Epithelial cell of esophagus (primary cell): Measurements from ENCODE around the gene MUS81.
"Not testable (repeated sequence)": the region's sequence is repeated elsewhere in the genome, so short reads cannot be mapped to it uniquely, and the experiment has no call there.

Source experiments
- DNase-seq: peaks from one replicate; pipeline ENCODE4 v3.0.0; 2010; ENCODE audit warnings: low read depth
- H3K4me3 ChIP-seq: 2 replicates; pipeline ENCODE4 v1.5.1; 2011; ENCODE audit warnings: mild to moderate bottlenecking, low read length, control low read depth
- CTCF ChIP-seq: IDR thresholded peaks from 2 replicates; pipeline ENCODE4 v1.5.1; 2011; ENCODE audit warnings: low read depth, mild to moderate bottlenecking, low read length, control low read depth, inconsistent platforms; ENCODE audit not compliant: insufficient read depth; ENCODE audit errors: missing control alignments

The MUS81 gene

GRCh38 chr11:65817835-65818680 lies 42.2 kb upstream of the MUS81 start:
- peak overlapping the region; percentile 50 for H3K4me3 ChIP-seq
- peak; percentile 80 for TF ChIP-seq CTCF
- peak; percentile 82 for DNase-seq

GRCh38 chr11:65821107-65821506 lies 39.1 kb upstream of the MUS81 start:
- H3K4me3 ChIP-seq: no peak overlapping the region
- DNase-seq: no peak
- TF ChIP-seq CTCF: no peak

- TF ChIP-seq CTCF: no peak
- DNase-seq: no peak
- no peak overlapping the region for H3K4me3 ChIP-seq
Observed at GRCh38 chr11:65822776-65823528, 37.3 kb upstream of the MUS81 start.

GRCh38 chr11:65826984-65827735 lies 33.1 kb upstream of the MUS81 start:
- TF ChIP-seq CTCF: no peak
- no peak for DNase-seq
- H3K4me3 ChIP-seq: no peak overlapping the region

DNA sequence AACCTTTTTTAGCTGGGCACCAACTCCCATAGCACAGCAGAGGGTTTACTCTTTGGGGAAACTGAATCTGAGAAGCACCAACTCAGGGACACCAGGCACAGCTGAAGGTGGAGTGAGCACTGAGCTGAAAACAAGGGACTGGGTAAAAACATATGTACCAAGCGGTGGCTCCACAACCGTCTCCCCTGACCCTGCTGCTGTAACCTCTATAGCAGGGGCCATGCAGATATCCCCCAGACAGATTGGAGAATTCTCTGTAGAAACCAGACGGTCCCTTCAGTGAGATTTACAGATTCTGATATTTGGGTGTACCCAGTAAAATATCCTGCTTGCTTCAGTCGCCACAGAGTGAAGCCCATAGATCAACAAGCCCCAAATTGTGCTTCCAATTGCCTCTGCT lies 30.8 kb upstream of the MUS81 start:
- DNase-seq: no peak
- no peak for TF ChIP-seq CTCF
- no peak overlapping the region for H3K4me3 ChIP-seq

DNA sequence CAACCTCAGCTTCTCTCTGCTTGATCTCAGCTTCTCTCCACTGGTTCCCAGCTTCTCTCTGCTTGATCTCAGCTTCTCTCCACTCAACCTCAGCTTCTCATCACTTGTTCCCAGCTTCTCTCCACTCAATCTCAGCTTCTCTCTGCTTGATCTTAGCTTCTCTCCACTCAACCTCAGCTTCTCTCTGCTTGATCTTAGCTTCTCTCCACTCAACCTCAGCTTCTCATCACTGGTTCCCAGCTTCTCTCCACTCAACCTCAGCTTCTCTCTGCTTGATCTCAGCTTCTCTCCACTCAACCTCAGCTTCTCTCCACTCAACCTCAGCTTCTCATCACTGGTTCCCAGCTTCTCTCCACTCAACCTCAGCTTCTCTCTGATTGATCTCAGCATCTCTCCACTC lies 28.0 kb upstream of the MUS81 start:
- not testable (repeated sequence) for DNase-seq, H3K4me3 ChIP-seq
